Activated T-cell treated with anti-CD3 and anti-CD28 coated beads for 1 hour (primary cell): ENCODE results near the gene SPINK14.

Experiments used
- DNase-seq: peaks from one replicate; pipeline ENCODE4 v3.0.0-alpha.2; 2020; ENCODE audit warnings: low read depth

Gene SPINK14, protein sequence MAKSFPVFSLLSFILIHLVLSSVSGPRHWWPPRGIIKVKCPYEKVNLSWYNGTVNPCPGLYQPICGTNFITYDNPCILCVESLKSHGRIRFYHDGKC

DNA sequence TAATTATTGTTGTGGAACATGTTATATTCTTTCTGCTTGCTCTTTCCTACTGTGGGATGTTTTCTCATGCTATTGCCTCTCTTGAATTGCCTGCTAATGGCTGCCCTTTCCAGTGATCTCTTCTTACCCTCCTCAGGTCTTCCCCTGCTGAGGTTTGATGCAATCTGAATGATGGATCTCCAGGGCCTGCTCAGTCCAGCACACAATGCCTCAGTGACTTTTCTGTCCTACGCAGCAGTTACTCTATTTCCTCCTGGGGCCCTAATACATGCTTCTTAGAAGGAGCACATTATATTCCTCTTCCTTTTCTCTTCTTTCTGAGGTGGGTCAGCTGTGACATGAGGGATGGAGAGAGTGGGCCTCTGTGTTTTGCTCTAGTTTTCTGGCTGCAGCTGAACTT is at the start of gene SPINK14:
Gene SPINK14, plus strand, starts transcription at position 301 of the 400 bp plus-strand sequence. CDS start 1,187 bp downstream, outside the sequence.
- DNase-seq, result no peak

DNA sequence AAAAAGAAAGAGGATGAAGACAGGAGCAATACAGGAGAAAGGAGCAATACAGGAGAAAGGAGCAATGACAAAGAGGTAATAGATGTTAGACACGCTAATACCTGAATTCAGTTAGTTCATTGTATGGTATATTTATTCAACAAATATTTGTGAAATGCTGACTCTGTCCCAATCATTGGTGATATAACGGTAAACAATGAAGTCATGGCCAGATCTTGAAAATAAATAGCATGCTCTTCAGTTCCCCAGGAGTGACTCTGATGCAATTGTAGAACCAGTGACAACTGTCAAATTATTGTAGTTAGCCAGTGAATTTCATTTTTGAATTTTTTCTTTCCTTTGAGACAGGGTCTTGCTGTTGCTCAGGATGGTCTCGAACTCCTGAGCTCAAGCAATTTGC is 48.0 kb upstream of the SPINK14 start:
- DNase-seq, result no peak

DNA sequence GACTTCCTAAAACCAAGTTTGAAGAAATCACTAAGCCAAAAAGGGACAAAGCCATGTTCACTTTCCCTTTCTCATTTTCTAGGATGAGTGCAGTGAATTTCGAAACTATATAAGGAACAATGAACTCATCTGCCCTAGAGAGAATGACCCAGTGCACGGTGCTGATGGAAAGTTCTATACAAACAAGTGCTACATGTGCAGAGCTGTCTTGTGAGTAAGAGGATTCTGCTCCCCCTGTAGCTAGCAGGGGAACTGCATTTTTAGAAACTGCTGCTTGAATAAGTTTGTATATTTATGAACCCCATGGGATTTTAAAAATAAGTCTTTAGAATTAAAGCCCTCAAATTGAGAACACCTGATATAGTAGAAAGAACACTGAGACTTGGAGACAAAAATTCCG is 42.7 kb upstream of the SPINK14 start:
- no peak for DNase-seq

DNA sequence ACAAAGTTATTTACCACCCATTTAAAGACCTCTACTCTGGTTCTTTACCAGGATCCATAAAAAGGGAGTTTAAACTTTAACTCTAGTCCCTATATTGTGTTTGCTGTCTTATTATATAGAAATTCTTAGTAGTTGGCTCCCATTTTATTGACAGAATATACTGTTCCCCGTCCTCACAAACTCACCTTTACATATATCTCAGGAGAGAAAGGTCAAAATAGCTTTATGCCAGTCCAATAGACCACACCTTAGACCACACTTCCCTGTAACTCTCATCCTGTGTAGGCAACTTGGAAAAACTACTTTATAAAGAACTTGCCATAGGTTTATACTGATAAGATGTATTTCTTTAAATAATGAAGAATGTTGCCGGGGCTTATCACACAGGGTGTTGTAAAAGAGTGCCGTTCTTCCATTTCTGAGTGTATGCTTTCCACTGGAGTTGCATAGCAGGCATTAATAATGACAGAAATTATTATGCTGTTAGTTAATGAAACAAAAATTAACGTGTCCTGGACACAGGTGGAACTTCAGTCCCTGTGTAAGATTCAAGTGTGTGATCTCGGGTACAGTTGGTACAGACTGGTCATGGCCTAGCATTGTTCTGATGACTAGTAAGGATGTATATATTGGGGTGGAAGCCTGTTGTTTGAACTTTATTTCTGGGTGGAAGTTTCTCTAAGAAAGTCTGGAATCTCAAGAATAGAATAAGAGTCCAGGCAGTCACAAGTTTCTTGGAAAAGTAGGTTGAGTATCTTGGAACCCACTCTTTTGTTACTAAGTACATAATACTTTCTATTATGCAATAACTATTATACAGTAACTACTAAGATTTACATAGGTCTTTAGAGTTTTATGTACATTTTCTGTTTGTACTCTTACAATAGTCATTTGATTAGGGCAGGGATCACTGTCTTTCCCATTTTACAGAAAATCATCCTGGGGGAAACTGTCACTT is 33.0 kb upstream of the SPINK14 start:
- DNase-seq, result no peak

DNA sequence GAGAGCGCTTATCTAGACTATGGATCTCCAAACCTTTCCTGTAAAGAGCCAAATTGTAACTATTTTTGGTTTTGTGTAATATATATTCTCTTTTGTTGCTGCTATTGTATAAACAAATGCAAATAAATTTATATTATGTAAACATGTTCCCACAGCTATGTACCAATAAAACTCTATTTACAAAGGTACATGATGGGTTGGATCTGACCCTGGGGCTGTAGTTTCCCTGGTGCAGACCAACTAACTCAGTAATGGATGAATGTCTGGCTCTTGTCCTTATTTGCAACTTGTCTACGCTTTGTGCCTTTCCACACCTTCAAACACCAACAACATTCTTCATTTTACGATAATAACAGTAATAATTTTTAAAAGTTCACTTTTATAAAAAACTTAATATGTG is 27.5 kb upstream of the SPINK14 start:
- no peak for DNase-seq

DNA sequence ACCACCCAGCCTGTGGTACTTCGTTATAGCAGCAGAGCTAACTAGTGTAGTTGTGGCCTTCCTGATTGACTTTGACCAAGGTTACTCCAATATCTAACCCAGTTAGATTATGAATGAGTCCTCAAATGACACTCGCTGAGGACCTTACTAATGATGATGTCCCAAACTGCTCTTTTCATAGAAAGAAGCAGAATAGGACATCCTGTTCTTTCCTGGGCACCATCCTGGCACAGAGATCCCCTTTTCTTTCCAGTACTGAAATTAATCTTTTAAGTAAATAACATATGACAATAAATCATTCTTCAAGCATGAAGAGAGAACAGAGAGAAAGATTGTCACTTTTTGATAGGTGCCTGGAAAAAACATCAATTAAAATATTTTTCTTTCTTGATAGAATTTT is 26.7 kb upstream of the SPINK14 start:
- no peak for DNase-seq

DNA sequence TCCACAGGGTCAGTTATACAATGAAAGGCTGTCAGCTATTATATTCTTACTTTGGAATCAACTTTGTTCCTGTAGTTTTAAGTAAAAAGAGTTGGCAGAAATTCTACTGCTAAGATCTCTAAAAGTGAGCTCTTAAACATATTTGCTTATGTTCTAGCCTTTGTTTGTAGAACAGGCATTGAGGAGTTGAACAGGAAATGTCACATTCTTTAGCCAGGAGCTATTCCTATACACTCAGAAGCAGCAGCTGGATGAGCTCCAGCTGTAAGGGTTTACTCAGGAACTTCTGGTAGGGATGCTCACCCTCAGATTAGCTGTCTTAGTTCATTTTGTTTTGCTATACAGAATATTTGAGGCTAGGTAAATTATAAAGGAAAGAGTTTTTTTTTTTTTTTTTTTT is 22.4 kb upstream of the SPINK14 start:
- DNase-seq, result no peak

DNA sequence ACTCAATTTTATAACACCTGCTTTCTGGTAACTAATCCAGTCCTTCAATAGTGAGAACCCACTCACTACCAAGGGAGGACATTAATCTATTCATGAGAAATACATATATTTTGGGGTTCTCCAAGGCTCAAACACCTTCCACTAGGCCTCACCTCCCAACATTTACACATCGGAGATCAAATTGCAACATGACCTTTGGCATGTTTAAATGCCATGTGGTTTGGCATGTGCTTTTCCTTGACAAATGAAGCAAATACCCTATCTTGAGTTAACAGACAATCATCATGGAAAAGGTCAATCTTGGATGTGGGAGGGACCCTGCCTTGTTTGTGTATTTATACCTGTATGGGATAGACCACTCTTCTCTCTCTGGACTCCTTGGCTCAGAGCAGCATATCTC is 21.9 kb upstream of the SPINK14 start:
- no peak for DNase-seq

DNA sequence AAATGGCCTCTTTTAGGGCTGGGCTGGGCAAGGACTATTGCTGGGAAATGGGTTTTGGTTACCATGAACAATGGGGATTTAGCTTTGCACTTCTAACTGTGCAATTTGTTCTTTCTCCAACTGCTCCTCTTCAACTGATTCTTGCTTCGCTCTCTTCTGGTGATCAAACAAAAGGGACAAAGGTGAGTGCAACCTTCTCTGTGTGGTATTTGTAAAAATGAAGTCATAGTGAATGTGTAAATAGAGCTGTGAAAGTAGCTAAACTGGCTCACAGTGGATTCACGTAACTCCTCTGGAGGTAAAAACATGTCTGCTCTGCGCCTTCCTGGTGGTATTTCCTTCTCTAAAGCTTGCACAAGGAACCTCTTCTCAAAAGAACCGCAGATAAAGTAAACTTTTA is 20.9 kb upstream of the SPINK14 start:
- no peak for DNase-seq

DNA sequence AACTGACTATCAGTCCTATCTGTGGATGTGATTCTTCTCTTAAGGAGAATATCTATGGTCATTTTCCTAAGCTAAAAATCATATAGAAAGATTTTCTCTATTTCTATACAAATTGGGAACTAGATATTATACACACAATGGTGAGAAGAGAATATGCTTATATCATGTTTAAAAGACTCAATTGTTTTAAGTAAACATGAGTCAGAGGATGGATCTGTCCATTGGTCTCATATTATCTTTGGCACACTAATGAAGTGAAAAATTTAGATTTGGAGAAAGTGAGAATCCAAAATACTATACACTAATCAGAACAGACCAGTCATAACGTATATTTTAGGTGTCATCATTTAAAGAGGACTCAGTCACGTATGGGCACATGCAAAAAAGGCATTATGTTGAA is 16.5 kb upstream of the SPINK14 start:
- DNase-seq, result no peak

DNA sequence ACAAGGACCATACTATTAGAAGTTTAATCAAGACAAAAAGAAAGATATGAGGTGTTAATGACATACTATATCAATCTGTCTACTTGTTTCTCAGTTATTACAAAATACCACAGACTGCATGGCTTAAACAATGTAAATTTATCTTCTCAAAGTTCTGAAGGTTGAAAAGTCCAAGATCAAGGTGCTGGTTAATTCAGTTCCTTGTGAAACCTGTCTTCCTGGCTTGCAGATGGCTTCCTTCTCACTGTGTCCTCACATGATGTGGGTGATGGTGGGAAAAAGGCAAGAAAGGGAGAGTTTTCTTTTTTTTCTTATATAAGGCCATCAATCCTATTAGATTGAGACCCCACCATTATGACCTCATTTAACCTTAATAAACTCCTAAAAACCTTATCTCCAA is 15.6 kb upstream of the SPINK14 start:
- no peak for DNase-seq

DNA sequence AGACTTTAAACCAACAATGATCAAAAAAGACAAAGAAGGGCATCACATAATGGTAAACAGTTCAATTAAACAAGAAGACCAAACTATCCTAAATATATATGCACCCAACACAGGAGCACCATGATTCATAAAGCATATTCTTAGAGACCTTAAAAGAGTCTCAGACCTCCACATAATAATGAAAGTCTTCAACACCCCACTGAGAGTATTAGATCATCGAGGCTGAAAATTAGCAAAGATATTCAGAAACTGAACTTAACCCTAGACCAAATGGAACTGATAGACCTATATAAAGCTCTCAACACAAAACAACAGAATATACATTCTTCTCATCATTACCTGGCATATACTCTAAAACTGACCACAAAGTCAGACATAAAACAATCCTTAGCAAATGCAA is 11.7 kb upstream of the SPINK14 start:
- no peak for DNase-seq

DNA sequence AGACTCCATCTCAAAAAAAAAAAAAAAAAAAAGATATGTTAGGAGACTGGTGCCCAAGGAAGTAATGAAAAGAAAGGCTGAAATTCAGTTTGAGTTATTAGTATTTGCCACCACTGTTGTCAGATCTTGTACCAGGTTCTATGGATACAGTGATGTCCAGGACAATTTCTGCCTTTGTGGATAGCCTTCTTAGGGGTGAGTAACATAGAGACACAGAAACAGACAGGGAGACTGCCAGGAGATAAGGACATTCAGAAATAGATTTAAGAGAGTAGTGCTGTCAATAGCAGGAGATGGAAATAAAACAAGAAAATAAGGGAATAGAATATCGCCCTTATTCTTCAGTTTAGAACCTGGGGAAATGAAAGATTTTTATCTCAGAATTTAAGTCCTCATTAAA is 6.3 kb upstream of the SPINK14 start:
- DNase-seq, result no peak

DNA sequence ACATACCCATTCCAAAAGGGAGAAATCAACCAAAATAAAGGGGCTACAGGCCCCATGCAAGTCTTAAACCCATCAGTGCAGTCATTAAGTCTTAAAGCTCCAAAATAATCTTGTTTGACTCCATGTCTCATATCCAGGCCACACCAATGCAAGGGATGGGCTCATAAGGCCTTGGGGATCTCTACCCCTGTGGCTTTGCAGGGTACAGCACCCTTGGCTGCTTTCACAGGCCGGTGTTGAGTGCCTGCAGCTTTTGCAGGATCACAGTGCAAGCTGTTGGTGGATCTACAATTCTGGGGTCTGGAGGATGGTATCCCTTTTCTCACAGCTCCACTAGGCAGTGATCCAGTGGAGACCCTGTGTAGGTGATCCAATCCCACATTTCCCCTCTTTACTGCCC is 5.0 kb upstream of the SPINK14 start:
- no peak for DNase-seq

DNA sequence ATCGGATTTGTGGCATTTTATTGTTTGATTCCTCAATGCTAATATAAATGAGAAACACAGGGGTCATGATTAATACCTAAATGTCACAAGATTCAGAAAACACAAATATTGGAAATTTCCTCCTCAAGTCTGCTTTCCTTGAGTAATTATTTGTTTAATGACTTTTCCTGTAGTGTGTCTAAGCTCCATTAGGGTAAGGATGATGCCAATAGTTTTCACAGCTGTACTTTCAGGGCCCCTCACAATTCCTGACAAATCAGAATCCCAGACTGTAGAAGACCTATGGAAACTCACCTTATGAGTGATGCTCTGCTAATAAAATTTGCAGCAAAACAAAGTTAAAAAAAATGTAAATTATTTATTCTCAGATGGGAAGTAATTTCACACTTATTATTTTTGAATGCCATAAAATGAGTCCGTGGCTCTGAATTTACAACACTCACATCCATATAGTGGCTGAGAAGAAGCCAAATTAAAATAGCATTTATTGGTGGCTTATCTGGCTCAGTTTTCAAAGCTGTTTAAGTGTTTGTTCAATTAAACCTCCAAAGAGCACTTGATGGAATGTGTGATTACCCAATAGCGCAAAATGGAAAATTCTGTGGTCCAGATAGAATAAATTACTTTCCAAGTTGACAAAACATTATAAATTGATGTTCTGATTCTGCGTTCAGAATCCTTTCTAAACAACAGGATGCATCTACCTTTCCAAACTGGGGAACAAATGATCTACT is 1.6 kb upstream of the SPINK14 start:
- no peak for DNase-seq

DNA sequence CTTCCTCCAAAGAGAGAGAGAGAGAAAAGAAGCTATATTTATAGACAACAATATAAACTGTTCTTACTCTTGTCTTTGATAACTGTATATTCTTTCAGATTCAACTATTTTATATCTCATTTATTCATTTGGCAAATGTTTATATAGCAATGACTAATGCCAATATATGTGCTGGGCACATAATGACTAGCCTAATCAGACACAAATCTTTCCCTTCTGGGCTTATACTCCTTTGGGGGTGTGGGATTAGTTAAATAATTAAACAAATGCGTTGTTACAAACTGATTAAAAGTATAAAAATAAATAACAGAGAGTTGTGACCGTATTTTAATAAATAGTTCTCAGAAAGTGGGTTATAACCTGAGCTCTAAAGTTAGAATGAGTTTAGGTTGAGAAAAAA is 4.0 kb downstream of the SPINK14 start:
- no peak for DNase-seq

DNA sequence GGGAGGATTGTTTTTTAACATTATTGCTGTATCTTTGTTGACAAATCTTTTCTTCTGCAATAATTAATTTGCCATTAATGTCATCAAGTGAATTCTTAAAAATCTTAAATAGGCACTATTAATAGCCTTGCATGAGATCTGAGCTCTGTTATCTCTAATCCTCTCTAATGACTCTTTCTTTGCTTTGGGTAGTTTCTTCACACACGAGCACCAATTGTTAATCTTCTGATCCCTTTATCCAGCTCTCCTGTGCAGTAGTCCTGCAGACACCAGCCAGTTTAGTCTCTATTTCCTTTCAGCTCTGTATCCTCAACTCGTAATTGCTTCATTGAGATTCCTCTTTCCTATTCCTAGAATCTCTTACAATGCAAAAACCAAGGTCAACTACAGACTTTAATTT is 8.1 kb downstream of the SPINK14 start:
- DNase-seq, result no peak

DNA sequence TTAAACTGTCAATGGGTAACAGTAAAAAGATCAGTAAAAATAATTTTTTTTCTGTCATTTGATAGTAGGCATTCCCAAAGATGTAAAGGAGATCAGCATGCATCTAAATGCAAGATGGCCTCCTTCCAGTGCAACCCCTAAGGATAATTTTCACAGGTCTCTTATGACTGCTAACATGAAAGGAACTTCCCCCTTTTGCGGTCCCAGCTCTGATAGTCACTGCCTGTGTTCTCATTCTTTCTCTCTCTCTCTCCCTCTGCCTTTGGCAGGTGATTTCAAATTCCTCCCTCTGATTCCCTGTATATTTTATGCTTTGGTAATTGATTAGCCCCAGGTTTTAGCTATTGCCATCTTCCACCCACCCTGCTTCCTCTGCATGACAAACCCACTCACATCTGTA is 8.9 kb downstream of the SPINK14 start:
- DNase-seq, result no peak

DNA sequence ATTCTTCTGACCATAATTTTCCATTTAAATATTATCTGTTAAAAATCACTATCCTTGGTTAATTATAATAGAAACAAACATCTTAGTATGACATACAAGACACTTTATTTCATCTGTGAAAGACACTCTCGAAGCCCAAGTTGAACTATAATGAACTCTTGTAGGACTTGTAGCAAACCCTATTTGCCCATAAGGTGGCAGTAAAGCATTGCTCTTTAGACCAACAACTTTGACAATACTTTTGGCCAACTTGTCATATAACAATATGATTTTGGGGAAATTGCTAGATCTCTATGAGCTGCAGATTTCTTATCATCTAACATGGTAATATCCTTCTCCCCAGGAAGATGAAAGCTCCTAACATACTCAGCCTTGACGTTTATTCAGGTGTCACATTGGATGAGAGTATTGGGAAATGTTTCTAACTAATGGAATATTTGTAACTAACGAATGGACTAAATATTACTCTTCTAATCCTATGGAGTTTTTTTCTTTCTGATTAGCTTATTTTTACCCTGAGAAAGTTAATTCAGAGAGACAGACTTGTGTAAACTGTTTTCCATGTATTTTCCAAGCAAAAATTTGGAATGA is 11.0 kb downstream of the SPINK14 start:
- no peak for DNase-seq

DNA sequence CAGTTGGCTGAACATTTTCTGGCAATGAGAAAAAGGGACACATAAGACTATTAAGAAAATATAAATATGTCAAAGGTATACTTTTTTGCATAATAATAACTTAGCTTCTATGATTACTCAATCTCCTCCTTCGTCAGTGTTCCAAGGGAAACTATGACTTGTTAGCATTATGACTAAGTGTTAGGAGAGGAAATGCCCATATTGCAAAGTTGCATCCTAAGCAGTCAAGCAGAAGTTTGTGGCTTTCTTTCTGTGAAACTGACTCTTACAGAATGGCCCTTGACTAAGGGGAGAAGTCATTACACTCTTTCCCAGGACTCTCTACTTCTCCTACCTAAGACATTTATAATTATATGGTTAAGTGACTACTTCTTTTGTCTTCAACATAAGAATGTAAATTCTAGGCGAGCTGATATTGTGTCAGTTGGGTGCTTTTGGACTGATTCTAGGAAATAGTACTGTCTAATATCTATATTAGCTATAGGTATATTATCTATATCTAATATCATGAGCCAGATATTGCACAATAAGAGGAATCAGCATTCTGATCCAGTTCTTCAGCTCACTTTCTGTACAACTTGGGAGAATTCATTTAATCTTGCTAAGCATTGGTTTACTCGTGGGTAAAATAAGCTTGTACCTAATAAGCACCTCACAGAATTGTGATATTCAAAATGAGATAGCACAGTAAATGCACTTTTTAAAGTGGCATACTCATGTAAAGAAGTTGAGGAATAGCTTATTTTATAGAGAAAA is 18.1 kb downstream of the SPINK14 start:
- no peak for DNase-seq

DNA sequence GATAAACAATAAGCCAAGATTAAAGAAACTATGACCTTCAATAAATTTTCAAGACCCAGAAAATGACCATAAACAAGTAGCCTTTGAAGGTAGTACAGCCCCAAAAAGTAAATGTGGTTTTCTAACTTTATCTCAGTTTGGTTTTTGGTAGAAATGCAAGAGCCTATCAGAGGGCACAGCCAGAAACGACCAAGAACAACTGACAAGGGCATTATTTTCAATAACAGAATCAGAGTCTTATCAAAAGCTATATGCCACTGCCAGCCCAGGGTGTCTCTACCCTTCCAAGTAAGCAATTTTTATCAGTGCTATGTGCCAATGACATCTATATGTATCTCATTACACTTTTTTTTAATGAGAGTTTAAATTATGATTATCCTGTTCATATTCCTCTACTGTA is 22.7 kb downstream of the SPINK14 start:
- DNase-seq, result no peak

DNA sequence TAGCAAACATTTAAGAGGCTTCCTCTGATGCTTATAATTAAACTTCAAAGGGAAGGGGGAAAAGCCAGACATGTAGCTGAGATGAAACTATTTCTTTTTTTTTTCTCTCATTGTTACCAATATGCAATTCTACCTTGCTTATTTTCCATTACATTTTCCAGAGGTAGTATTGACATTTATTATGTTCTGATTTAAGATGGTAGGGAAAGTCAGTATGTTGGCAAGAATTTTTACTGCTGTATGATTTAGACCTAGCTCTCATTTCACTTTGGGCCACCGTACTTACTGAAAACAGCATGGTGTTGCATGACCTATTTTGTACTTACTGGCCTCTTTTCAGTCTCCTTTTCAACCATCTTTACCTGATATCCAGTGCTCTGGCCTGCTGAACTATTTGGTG is 24.9 kb downstream of the SPINK14 start:
- no peak for DNase-seq
